KMS-11 (cell line): ENCODE measurements around the gene SLC37A1.
A peak's percentile ranks its signal among the peaks of the same experiment; 100 is the strongest.

Experiments
- H2AFZ ChIP-seq: fragments of 200-600 bp; sonication (generic); 2 replicates; pipeline ENCODE4 v1.6.1; 2016; ENCODE audit warnings: antibody characterized with exemption, mixed run types, low read depth
- H3K27ac ChIP-seq: fragments of 200-600 bp; sonication (generic); 2 replicates; pipeline ENCODE4 v1.6.1; 2016; ENCODE audit warnings: mild to moderate bottlenecking, mixed run types
- H3K27me3 ChIP-seq: fragments of 200-600 bp; sonication (generic); 2 replicates; pipeline ENCODE4 v1.6.1; 2017; ENCODE audit warnings: mild to moderate bottlenecking, low read depth, mixed run types, moderate library complexity; ENCODE audit not compliant: insufficient read depth
- H3K36me3 ChIP-seq: fragments of 200-600 bp; sonication (generic); 2 replicates; pipeline ENCODE4 v1.6.1; 2017; ENCODE audit warnings: mild to moderate bottlenecking, mixed run types; ENCODE audit not compliant: insufficient read depth
- H3K4me1 ChIP-seq: fragments of 200-600 bp; sonication (generic); 2 replicates; pipeline ENCODE4 v1.6.1; 2016; ENCODE audit warnings: mild to moderate bottlenecking, low read depth, mixed run types; ENCODE audit not compliant: poor library complexity, severe bottlenecking
- H3K4me2 ChIP-seq: fragments of 200-600 bp; sonication (generic); 2 replicates; pipeline ENCODE4 v1.7.0; 2016; ENCODE audit warnings: mild to moderate bottlenecking, mixed run types
- H3K4me3 ChIP-seq: fragments of 200-600 bp; sonication (generic); IDR thresholded peaks from 2 replicates; pipeline ENCODE4 v1.6.1; 2017; ENCODE audit warnings: low read depth, low read length, mixed read lengths; ENCODE audit not compliant: insufficient read depth
- H3K79me2 ChIP-seq: fragments of 200-600 bp; sonication (generic); 2 replicates; pipeline ENCODE4 v1.6.1; 2016; ENCODE audit warnings: low read depth, mixed run types; ENCODE audit not compliant: insufficient read depth
- H3K9ac ChIP-seq: fragments of 200-600 bp; sonication (generic); 2 replicates; pipeline ENCODE4 v1.6.1; 2016; ENCODE audit warnings: mild to moderate bottlenecking, mixed run types
- H4K20me1 ChIP-seq: fragments of 200-600 bp; sonication (generic); 2 replicates; pipeline ENCODE4 v1.6.1; 2016; ENCODE audit warnings: mild to moderate bottlenecking, mixed run types; ENCODE audit not compliant: insufficient read depth
- TF ChIP-seq, protein P1 (sequence below): fragments of 200-600 bp; sonication (generic); conservative IDR thresholded peaks from 2 replicates; pipeline ENCODE4 v1.6.1; 2017; ENCODE audit warnings: low read depth, mild to moderate bottlenecking, antibody characterized with exemption, low read length, moderate library complexity, mixed read lengths

SLC37A1 gene

DNA sequence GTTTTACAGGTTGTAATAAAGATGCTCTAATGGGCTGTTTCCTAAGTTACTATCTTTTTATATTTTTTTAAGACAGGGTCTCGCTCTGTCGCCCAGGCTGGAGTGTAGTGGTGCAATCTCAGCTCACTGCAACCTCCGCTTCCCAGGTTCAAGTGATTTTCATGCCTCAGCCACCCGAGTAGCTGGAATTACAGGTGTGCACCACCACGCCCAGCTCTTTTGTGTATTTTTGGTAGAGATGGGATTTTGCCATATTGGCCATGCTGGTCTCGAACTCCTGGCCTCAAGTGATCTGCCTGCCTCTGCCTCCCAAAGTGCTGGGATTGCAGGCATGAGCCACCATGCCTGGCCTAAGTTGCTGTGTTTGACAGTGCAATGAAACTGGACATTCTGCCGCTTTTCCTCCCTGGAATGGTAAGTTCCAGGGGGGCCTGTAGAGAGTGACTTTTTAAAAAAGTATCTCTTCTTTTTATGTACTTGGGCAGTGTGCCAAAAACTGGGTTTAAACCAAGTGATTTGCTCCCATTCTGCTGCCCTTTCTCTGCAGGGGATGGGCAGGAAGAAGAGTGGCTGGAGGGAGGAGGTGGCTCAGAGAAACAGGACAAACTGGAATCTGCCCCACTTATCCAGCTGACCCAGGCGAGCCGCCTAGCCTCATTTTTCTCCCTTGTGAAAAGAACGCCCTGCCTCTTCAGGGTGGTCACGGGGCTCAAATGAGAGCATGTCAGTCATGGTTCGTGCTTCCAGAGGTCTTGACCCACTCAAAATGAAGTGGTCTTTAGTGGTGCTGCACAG, 2.3 kb downstream of the SLC37A1 start:
- Histone ChIP-seq H3K4me3 (no peak overlapping the region), H2AFZ (no peak overlapping the region), H3K4me2 (peak overlapping the region; percentile 83; the same call in 1 of the 2 replicates), H3K36me3 (no peaks in the 10 kb centered on the region), H3K27me3 (no peaks in the 10 kb centered on the region; the same call in 1 of the 2 replicates), H4K20me1 (no peaks in the 10 kb centered on the region), H3K79me2 (no peaks in the 10 kb centered on the region), H3K27ac (no peak overlapping the region), H3K4me1 (peaks cover 17% of the 10 kb centered on the region), H3K9ac (no peak overlapping the region)
- TF ChIP-seq, protein P1, sequence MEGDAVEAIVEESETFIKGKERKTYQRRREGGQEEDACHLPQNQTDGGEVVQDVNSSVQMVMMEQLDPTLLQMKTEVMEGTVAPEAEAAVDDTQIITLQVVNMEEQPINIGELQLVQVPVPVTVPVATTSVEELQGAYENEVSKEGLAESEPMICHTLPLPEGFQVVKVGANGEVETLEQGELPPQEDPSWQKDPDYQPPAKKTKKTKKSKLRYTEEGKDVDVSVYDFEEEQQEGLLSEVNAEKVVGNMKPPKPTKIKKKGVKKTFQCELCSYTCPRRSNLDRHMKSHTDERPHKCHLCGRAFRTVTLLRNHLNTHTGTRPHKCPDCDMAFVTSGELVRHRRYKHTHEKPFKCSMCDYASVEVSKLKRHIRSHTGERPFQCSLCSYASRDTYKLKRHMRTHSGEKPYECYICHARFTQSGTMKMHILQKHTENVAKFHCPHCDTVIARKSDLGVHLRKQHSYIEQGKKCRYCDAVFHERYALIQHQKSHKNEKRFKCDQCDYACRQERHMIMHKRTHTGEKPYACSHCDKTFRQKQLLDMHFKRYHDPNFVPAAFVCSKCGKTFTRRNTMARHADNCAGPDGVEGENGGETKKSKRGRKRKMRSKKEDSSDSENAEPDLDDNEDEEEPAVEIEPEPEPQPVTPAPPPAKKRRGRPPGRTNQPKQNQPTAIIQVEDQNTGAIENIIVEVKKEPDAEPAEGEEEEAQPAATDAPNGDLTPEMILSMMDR: no peak

DNA sequence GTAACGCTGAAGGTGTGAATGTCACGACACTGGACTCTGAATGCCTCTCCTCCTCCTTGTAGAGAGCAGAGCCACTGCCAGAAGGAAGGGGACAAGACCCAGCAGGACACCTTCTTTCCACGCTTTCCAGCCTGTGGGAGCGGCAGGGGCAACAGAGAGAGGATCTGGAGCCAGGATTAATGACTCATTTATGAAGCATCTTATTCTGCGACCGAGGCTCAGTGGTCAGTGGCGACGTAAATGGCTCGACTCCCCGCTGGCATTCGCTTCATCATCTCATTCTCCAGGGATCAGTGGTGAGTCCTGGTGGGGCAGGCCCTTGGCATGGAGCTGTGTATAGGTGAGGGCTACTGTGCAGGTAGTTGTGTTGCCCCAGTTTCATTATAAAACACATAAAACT, 4.6 kb downstream of the SLC37A1 start:
- H4K20me1 ChIP-seq: no peaks in the 10 kb centered on the region
- peaks cover 25% of the 10 kb centered on the region for H3K4me1 ChIP-seq
- no peaks in the 10 kb centered on the region for H3K36me3 ChIP-seq

DNA sequence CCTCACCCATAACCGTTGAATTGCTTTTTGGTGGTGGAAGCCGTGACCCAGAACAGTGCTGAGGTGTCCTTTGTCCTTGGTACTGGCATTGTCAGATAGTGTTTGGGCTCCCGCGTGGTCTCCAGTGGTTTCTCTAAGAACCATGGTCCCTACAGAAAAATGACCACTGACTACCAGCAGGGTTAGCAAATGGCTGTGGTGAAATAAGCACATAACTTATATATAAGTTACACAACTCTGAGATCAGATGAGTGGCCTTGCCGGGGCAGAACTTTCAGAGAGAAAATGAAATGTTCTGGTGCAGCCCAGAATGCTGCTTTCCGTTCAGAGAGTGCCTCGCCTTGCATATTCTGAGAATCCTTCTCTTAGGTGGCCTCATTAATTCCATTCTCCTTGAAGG, 5.0 kb downstream of the SLC37A1 start:
- H3K79me2 ChIP-seq: no peaks in the 10 kb centered on the region
- H3K4me1 ChIP-seq: peaks cover 27% of the 10 kb centered on the region
- no peak overlapping the region for H3K4me3 ChIP-seq
- TF ChIP-seq, protein P1: no peak
- no peaks in the 10 kb centered on the region for H3K36me3 ChIP-seq
- no peak overlapping the region for H3K4me2 ChIP-seq
- H4K20me1 ChIP-seq: no peaks in the 10 kb centered on the region
- H3K27ac ChIP-seq: no peak overlapping the region
- no peaks in the 10 kb centered on the region for H3K27me3 ChIP-seq
- no peak overlapping the region for H2AFZ ChIP-seq
- no peak overlapping the region for H3K9ac ChIP-seq

More for the DNA sequence above, 4.6 kb downstream of the SLC37A1 start:
- no peak overlapping the region for H3K4me3 ChIP-seq
- H3K27me3 ChIP-seq: no peaks in the 10 kb centered on the region; the same call in 1 of the 2 replicates
- no peak overlapping the region for H2AFZ ChIP-seq
- TF ChIP-seq, protein P1: no peak
- H3K9ac ChIP-seq: no peak overlapping the region
- no peak overlapping the region for H3K27ac ChIP-seq
- no peak overlapping the region for H3K4me2 ChIP-seq
- no peaks in the 10 kb centered on the region for H3K79me2 ChIP-seq

DNA sequence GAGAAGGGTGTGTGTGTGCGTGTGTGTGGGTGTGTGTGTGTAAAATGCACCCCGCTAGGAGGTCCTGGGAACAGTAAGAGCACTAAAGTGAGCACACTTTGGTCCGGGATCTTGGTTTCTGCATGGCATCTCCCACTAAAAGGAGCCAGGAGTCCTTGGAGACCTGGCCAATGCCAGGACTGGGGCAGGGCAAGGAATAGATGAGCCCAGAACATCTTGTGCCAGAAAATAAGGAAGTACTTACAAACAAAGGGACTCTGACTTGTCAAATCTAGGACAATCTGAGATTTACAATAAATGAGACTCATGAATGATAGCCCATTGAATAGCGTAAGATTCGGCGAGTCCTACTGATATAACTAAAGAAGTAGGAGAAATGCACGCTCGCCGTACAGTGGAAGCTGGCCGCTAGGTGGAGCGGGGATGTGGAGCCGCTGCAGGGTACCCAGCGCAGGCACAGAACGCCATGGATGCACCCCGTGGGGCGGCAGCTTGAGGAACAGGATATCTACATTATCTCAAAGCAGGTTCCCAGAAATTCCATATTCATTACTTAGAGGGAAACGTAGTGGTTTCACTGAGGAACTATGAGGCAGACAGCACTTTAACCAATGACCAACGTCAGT, 7.1 kb downstream of the SLC37A1 start:
- Histone ChIP-seq H3K27ac (no peak overlapping the region), H3K4me3 (no peak overlapping the region), H3K9ac (no peak overlapping the region), H3K79me2 (no peaks in the 10 kb centered on the region), H3K36me3 (no peaks in the 10 kb centered on the region), H3K27me3 (no peaks in the 10 kb centered on the region), H4K20me1 (no peaks in the 10 kb centered on the region), H3K4me2 (no peak overlapping the region), H2AFZ (no peak overlapping the region), H3K4me1 (peaks cover 33% of the 10 kb centered on the region)
- TF ChIP-seq, protein P1: no peak
